SK-N-SH (cell line): ENCODE results near the gene CPSF4. TPM values are rescaled to one million over a fixed set of nuclear protein-coding genes. Genes with fewer than 3 reads are reported as not detected.

ENCODE experiments used
- CTCF ChIA-PET: fragments of 300-600, 350-600 bp; formaldehyde crosslinking; extraction: SDS; loops from one replicate; lab custom pipeline; 2021; lab: Yijun Ruan, JAX
- POLR2A ChIA-PET: fragments of 350-600 bp; sonication (Branson Sonifier 250); formaldehyde crosslinking; extraction: SDS; loops from one replicate; lab custom pipeline; 2020; ENCODE audit warnings: antibody characterized with exemption, inconsistent platforms; lab: Yijun Ruan, JAX
- DNase-seq: peaks from one replicate; pipeline ENCODE4 v3.0.0; 2012
- H2AFZ ChIP-seq: fragments of 200-600 bp; sonication (generic); 2 replicates; pipeline ENCODE4 v1.8.1; 2016; ENCODE audit warnings: antibody characterized with exemption, mild to moderate bottlenecking, low read depth
- H3F3A ChIP-seq: fragments of 200-600 bp; sonication (generic); replicated peaks from 2 replicates; pipeline ENCODE3; 2016; ENCODE audit warnings: antibody characterized with exemption, mild to moderate bottlenecking; ENCODE audit not compliant: insufficient read depth
- H3K27ac ChIP-seq, 2 experiments: fragments of 200-500 bp in 1 of 2; fragments of 200-600 bp in 1 of 2; sonication (Bioruptor generic) in 1 of 2; sonication (generic), shearing (Covaris generic) in 1 of 2; 2 replicates each; pipeline versions ENCODE4 v1.5.1 to v1.6.1; 2014 to 2016; ENCODE audit warnings: low read depth in 2 of 2, inconsistent platforms in 1 of 2, low read length in 1 of 2, mild to moderate bottlenecking in 1 of 2, mixed read lengths in 1 of 2
- H3K27me3 ChIP-seq: fragments of 200-600 bp; sonication (generic), shearing (Covaris generic); 2 replicates; pipeline ENCODE4 v1.6.1; 2016; ENCODE audit warnings: mixed run types; ENCODE audit not compliant: insufficient read depth
- H3K36me3 ChIP-seq, 2 experiments: fragments of 200-500 bp in 1 of 2; fragments of 200-600 bp in 1 of 2; sonication (Bioruptor generic) in 1 of 2; sonication (generic) in 1 of 2; replicated peaks in 1 of 2; 2 replicates each; pipeline versions ENCODE3 to v1.5.1; 2014 to 2016; ENCODE audit warnings: low read length in 1 of 2, mild to moderate bottlenecking in 1 of 2; ENCODE audit not compliant: insufficient read depth in 2 of 2, control insufficient read depth in 1 of 2
- H3K4me1 ChIP-seq, 2 experiments: fragments of 200-500 bp in 1 of 2; fragments of 200-600 bp in 1 of 2; sonication (Bioruptor generic) in 1 of 2; sonication (generic), shearing (Covaris generic) in 1 of 2; 2 replicates each; pipeline versions ENCODE4 v1.5.1 to v1.6.1; 2014 to 2016; ENCODE audit warnings: low read depth in 1 of 2, low read length in 1 of 2, mixed run types in 1 of 2; ENCODE audit not compliant: insufficient read depth in 2 of 2, control insufficient read depth in 1 of 2
- H3K4me2 ChIP-seq: fragments of 200-600 bp; sonication (generic), shearing (Covaris generic); 2 replicates; pipeline ENCODE4 v1.6.1; 2017; ENCODE audit warnings: mixed run types
- H3K4me3 ChIP-seq, 2 experiments: fragments of 200-500 bp in 1 of 2; fragments of 200-600 bp in 1 of 2; sonication (Bioruptor generic) in 1 of 2; sonication (generic), shearing (Covaris generic) in 1 of 2; 2 replicates each; pipeline versions ENCODE4 v1.5.1 to v1.8.1; 2014 to 2016; ENCODE audit warnings: low read depth in 2 of 2, inconsistent platforms in 1 of 2, low read length in 1 of 2, mild to moderate bottlenecking in 1 of 2, mixed read lengths in 1 of 2, moderate library complexity in 1 of 2
- H3K79me2 ChIP-seq: fragments of 200-600 bp; sonication (generic); 2 replicates; pipeline ENCODE4 v1.8.1; 2017; ENCODE audit warnings: mild to moderate bottlenecking; ENCODE audit not compliant: insufficient read depth
- H3K9ac ChIP-seq: fragments of 200-600 bp; sonication (generic); 2 replicates; pipeline ENCODE4 v1.6.1; 2017; ENCODE audit warnings: mixed run types
- H3K9me2 ChIP-seq: fragments of 200-600 bp; sonication (generic); 2 replicates; pipeline ENCODE4 v1.6.1; 2017; ENCODE audit warnings: mixed run types
- H3K9me3 ChIP-seq: fragments of 200-600 bp; sonication (generic); 2 replicates; pipeline ENCODE4 v1.6.1; 2017; ENCODE audit warnings: mixed run types, mild to moderate bottlenecking, moderate library complexity
- H4K20me1 ChIP-seq: fragments of 200-600 bp; sonication (generic); 2 replicates; pipeline ENCODE4 v1.6.1; 2017; ENCODE audit warnings: mild to moderate bottlenecking, mixed run types; ENCODE audit not compliant: insufficient read depth
- CHD2 ChIP-seq: fragments of 150-350 bp; IDR thresholded peaks from 2 replicates; pipeline ENCODE4 v1.6.1; 2018; ENCODE audit warnings: low read length; ENCODE audit not compliant: partially characterized antibody
- ELF1 ChIP-seq: IDR thresholded peaks from 2 replicates; pipeline ENCODE4 v1.4.0; 2012
- FOXJ3 ChIP-seq: sonication (generic); formaldehyde crosslinking; IDR thresholded peaks from 2 replicates; pipeline ENCODE4 v1.5.1; 2020; ENCODE audit warnings: mild to moderate bottlenecking, missing genetic modification reagents
- FOXM1 ChIP-seq: IDR thresholded peaks from 2 replicates; pipeline ENCODE4 v1.4.0; 2012; ENCODE audit warnings: low read depth, mild to moderate bottlenecking
- GABPA ChIP-seq: IDR thresholded peaks from 2 replicates; pipeline ENCODE4 v1.4.0; 2012; ENCODE audit warnings: low read depth, mild to moderate bottlenecking
- MEF2A ChIP-seq: IDR thresholded peaks from 2 replicates; pipeline ENCODE4 v1.4.0; 2012; ENCODE audit warnings: low read depth, borderline replicate concordance
- NFIC ChIP-seq: IDR thresholded peaks from 2 replicates; pipeline ENCODE4 v1.4.0; 2012; ENCODE audit warnings: borderline replicate concordance
- POLR2AphosphoS5 ChIP-seq: IDR thresholded peaks from 2 replicates; pipeline ENCODE4 v1.6.1; 2012; ENCODE audit warnings: low read depth, low read length
- RCOR1 ChIP-seq: fragments of 150-350 bp; IDR thresholded peaks from 2 replicates; pipeline ENCODE4 v1.6.1; 2017; ENCODE audit warnings: antibody characterized with exemption, low read length
- SIN3A ChIP-seq: IDR thresholded peaks from 2 replicates; pipeline ENCODE4 v1.6.1; 2012; ENCODE audit warnings: low read depth, mild to moderate bottlenecking, low read length, moderate library complexity, borderline replicate concordance
- TCF12 ChIP-seq: IDR thresholded peaks from 2 replicates; pipeline ENCODE4 v1.4.0; 2012
- YY1 ChIP-seq: IDR thresholded peaks from 2 replicates; pipeline ENCODE4 v1.4.0; 2012; ENCODE audit warnings: low read depth, mild to moderate bottlenecking
- WGBS: methylation state at CpG from one replicate; pipeline ENCODE4 v1.1.6; 2017; ENCODE audit warnings: low lambda C conversion rate; 5-methylcytosine and 5-hydroxymethylcytosine counted together
- polyA plus RNA-seq, 3 experiments: library from polyadenylated mRNA; depleted of rRNA; stranded (reverse); fragments of >200 nt; gene quantifications; 2 replicates each; pipeline ENCODE4 v1.2.3, GENCODE V29; 2012
- TF ChIP-seq, protein P1 (sequence below): IDR thresholded peaks from 2 replicates; pipeline ENCODE4 v1.4.0; 2012; ENCODE audit warnings: low read depth, borderline replicate concordance
- TF ChIP-seq, protein P2 (sequence below): IDR thresholded peaks from 2 replicates; pipeline ENCODE4; 2012
- TF ChIP-seq, protein P3 (sequence below): IDR thresholded peaks from 2 replicates; pipeline ENCODE4 v1.4.0; 2012; ENCODE audit warnings: low read depth, borderline replicate concordance
- TF ChIP-seq, protein P4 (sequence below): fragments of 150-350 bp; IDR thresholded peaks from 2 replicates; pipeline ENCODE4 v1.6.1; 2017; ENCODE audit warnings: antibody characterized with exemption, low read length, low read depth, borderline replicate concordance

Gene CPSF4
- polyA plus RNA-seq, 1 of the 3 experiments (the other 2 are of a cell fraction), result 101 TPM

DNA sequence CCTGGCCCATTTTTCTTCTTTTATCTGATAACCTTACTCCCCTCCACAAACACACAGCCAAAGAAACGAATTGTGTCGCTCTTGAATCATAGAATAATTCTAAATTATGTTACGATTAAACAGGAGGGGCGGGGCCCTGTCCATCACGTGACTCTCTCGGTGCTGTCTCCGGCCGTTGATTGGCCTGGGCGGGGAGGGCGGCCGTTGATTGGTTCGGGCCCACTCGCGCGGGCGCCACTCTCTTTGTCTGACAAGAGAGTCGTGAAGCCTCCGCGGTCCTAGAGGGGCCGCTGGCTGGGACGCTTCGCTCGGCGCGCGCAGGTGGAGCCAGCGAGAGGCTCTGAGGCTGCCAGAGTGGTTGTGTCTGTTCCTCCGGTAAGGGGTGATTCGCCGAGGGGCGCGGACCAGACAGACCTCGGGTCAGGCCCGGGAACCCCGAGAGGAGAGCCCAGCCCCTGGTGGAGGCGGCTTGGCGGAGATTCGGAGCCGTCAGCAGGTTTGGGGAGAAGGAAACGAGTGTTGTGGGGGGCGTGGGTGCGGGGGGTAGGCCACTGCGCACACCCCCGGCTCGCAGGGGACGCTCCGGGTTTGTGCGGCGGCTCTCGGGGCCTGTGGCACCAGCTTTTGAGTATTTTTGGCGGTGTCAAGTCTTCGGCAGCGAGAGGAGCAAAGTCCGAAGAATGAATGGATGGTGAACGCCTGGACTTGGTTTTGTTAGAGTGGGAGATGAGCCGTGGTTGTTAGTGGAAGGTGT, 34.0 kb downstream of the CPSF4 start, which contains the start of gene ZNF789 (continued):
- TF ChIP-seq FOXJ3 (CRISPR knock-in tag), result no peak
- peak; percentile 27; the same call in 1 of the 2 replicates for TF ChIP-seq ELF1
- TF ChIP-seq SIN3A, result no peak; the same call in 1 of the 2 replicates
- TF ChIP-seq NFIC, result peak; percentile 4; the same call in 1 of the 2 replicates
- TF ChIP-seq FOXM1, result 0 out of 2 replicates have a peak, but pooled peaks have one; percentile 12
- peak; percentile 83 for TF ChIP-seq CHD2
- TF ChIP-seq MEF2A, result no peak
- TF ChIP-seq, protein P1, sequence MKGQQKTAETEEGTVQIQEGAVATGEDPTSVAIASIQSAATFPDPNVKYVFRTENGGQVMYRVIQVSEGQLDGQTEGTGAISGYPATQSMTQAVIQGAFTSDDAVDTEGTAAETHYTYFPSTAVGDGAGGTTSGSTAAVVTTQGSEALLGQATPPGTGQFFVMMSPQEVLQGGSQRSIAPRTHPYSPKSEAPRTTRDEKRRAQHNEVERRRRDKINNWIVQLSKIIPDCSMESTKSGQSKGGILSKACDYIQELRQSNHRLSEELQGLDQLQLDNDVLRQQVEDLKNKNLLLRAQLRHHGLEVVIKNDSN, result peak; percentile 99
- TF ChIP-seq GABPA, result peak; percentile 41; the same call in 1 of the 2 replicates
- TF ChIP-seq, protein P2, sequence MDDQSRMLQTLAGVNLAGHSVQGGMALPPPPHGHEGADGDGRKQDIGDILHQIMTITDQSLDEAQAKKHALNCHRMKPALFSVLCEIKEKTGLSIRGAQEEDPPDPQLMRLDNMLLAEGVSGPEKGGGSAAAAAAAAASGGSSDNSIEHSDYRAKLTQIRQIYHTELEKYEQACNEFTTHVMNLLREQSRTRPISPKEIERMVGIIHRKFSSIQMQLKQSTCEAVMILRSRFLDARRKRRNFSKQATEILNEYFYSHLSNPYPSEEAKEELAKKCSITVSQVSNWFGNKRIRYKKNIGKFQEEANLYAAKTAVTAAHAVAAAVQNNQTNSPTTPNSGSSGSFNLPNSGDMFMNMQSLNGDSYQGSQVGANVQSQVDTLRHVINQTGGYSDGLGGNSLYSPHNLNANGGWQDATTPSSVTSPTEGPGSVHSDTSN, result peak; percentile 98
- peak; percentile 69 for TF ChIP-seq POLR2AphosphoS5
- TF ChIP-seq, protein P3, sequence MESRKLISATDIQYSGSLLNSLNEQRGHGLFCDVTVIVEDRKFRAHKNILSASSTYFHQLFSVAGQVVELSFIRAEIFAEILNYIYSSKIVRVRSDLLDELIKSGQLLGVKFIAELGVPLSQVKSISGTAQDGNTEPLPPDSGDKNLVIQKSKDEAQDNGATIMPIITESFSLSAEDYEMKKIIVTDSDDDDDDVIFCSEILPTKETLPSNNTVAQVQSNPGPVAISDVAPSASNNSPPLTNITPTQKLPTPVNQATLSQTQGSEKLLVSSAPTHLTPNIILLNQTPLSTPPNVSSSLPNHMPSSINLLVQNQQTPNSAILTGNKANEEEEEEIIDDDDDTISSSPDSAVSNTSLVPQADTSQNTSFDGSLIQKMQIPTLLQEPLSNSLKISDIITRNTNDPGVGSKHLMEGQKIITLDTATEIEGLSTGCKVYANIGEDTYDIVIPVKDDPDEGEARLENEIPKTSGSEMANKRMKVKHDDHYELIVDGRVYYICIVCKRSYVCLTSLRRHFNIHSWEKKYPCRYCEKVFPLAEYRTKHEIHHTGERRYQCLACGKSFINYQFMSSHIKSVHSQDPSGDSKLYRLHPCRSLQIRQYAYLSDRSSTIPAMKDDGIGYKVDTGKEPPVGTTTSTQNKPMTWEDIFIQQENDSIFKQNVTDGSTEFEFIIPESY, result no peak
- peak; percentile 14; the same call in 1 of the 2 replicates for TF ChIP-seq TCF12
- no peak; the same call in 1 of the 2 replicates for TF ChIP-seq YY1

DNA sequence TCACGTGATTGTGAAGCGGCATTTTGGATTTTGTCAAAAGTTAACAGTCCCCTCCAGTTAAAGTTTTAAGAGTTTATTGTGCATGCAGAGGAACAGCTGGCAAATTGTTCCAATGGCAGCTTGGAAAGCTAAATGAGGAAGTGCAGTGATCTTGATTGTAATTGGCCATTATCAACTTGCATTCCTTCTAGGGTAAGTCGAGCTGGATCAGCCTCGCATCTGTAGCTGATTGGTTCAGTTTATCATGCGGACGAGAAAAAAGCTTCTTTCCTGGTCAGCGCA, 34.5 kb downstream of the CPSF4 start:
- H3K4me2 ChIP-seq, result peak overlapping the region; percentile 98
- H4K20me1 ChIP-seq, result no peaks in the 10 kb centered on the region
- peaks cover 5 to 8% of the 10 kb centered on the region in 2 experiments; a peak in 2 of 4 replicates for H3K4me1 ChIP-seq
- DNase-seq, result peak; percentile 70
- peak overlapping the region; percentile 83 for H2AFZ ChIP-seq
- H3K27ac ChIP-seq, result peak overlapping the region; percentile 64 to 91; a peak in 3 of 4 replicates
- TF ChIP-seq RCOR1, result peak; percentile 21; the same call in 1 of the 2 replicates
- TF ChIP-seq ELF1, result peak; percentile 69
- TF ChIP-seq, protein P2, result no peak
- TF ChIP-seq SIN3A, result peak; percentile 16; the same call in 1 of the 2 replicates
- TF ChIP-seq, protein P4, sequence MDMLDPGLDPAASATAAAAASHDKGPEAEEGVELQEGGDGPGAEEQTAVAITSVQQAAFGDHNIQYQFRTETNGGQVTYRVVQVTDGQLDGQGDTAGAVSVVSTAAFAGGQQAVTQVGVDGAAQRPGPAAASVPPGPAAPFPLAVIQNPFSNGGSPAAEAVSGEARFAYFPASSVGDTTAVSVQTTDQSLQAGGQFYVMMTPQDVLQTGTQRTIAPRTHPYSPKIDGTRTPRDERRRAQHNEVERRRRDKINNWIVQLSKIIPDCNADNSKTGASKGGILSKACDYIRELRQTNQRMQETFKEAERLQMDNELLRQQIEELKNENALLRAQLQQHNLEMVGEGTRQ, result peak; percentile 38
- ChIA-PET POLR2A (interaction anchor here (1.6 kb wide), 1 partner anchor 27 kb away, joined by 7 read pairs; the partner anchor contains the start of gene ZNF394), CTCF (interaction anchor here (1.0 kb wide), 1 partner anchor 24 kb away, joined by 3 read pairs; no protein-coding TSS in a partner anchor)
- no peaks in the 10 kb centered on the region for H3K9me3 ChIP-seq
- H3K4me3 ChIP-seq, result peak overlapping the region; percentile 69 to 100
- peaks cover 16% of the 10 kb centered on the region for H3F3A ChIP-seq
- H3K9ac ChIP-seq, result peak overlapping the region; percentile 87
- 8% methylated on average over 7 of the region's 7 CpGs for WGBS
- peaks cover 5% of the 10 kb centered on the region in 2 experiments for H3K36me3 ChIP-seq
- no peaks in the 10 kb centered on the region for H3K9me2 ChIP-seq
- H3K79me2 ChIP-seq, result peaks cover 55% of the 10 kb centered on the region
- H3K27me3 ChIP-seq, result no peaks in the 10 kb centered on the region
